Tibial artery (tissue), 4 donors: ENCODE results near the gene MYO1H.

ENCODE experiments used
- DNase-seq, 2 donors: peaks; one replicate each; pipeline ENCODE4 v3.0.0-alpha.2; 2019
- H3K27ac ChIP-seq, 2 donors: fragments of 200-600 bp; sonication (generic) in 1 of 2; 1 replicate in 1 of 2; 2 replicates in 1 of 2; pipeline ENCODE4 v1.5.1; 2018 to 2019; ENCODE audit warnings: mild to moderate bottlenecking in 1 of 2
- H3K27me3 ChIP-seq, 2 donors: fragments of 200-600 bp; sonication (generic) in 1 of 2; one replicate each; pipeline versions ENCODE4 v1.5.1 to v1.6.0; 2016 to 2019
- H3K36me3 ChIP-seq, 3 donors: fragments of 200-600 bp; sonication (generic) in 2 of 3; one replicate each; pipeline ENCODE4 v1.5.1; 2016 to 2019; ENCODE audit warnings: mild to moderate bottlenecking in 2 of 3
- H3K4me1 ChIP-seq, 4 donors: fragments of 200-600 bp; sonication (generic) in 2 of 4; 1 replicate in 3 of 4; 2 replicates in 1 of 4; pipeline ENCODE4 v1.5.1; 2016 to 2019
- H3K4me3 ChIP-seq, 2 donors: fragments of 200-600 bp; sonication (generic) in 1 of 2; 1 replicate in 1 of 2; 2 replicates in 1 of 2; pipeline ENCODE4 v1.5.1; 2018 to 2019; ENCODE audit warnings: mild to moderate bottlenecking in 2 of 2
- H3K9me3 ChIP-seq, 3 donors: fragments of 200-600 bp; sonication (generic) in 1 of 3; one replicate each; pipeline ENCODE4 v1.5.1; 2016 to 2019
- CTCF ChIP-seq, 2 experiments: fragments of 200-600 bp in 1 of 2; fragments of 450-650 bp in 1 of 2; IDR thresholded peaks; one replicate each; pipeline ENCODE4 v1.5.1; 2017 to 2019; ENCODE audit warnings: antibody characterized with exemption in 2 of 2, mild to moderate bottlenecking in 1 of 2, moderate library complexity in 1 of 2
- intact Hi-C: fragments of 100-400 bp; cut with DNase I; formaldehyde crosslinking; loops from one replicate; pipeline ENCODE4 v1.15.0; 2023; ENCODE audit warnings: low total_unique reads

The MYO1H gene

GRCh38 chr12:109479761-109480160 lies 132.1 kb downstream of the MYO1H start:
- TF ChIP-seq CTCF (IDR thresholded peaks at IDR 0.05), result no peak
- H3K4me3 ChIP-seq, result no peak overlapping the region
- no peak overlapping the region for H3K27ac ChIP-seq
- H3K4me1 ChIP-seq, result peaks cover 0 to 34% (median 31%) of the 10 kb centered on the region in 4 donors
- H3K36me3 ChIP-seq, result peaks cover 17 to 28% (median 19%) of the 10 kb centered on the region in 3 donors
- no peaks in the 10 kb centered on the region for H3K27me3 ChIP-seq
- intact Hi-C loops, result no loop called here
- DNase-seq, result no peak
- H3K9me3 ChIP-seq, result no peaks in the 10 kb centered on the region

- no peak overlapping the region for H3K27ac ChIP-seq
- H3K4me1 ChIP-seq, result peaks cover 0 to 28% (median 25%) of the 10 kb centered on the region in 4 donors
- intact Hi-C loops, result no loop called here
- H3K4me3 ChIP-seq, result no peak overlapping the region
- DNase-seq, result no peak
- H3K27me3 ChIP-seq, result no peaks in the 10 kb centered on the region
- H3K36me3 ChIP-seq, result peaks cover 23 to 34% (median 25%) of the 10 kb centered on the region in 3 donors
- no peak for TF ChIP-seq CTCF (IDR thresholded peaks at IDR 0.05)
- H3K9me3 ChIP-seq, result no peaks in the 10 kb centered on the region
Observed at GRCh38 chr12:109480356-109480755, 132.7 kb downstream of the MYO1H start.

DNA sequence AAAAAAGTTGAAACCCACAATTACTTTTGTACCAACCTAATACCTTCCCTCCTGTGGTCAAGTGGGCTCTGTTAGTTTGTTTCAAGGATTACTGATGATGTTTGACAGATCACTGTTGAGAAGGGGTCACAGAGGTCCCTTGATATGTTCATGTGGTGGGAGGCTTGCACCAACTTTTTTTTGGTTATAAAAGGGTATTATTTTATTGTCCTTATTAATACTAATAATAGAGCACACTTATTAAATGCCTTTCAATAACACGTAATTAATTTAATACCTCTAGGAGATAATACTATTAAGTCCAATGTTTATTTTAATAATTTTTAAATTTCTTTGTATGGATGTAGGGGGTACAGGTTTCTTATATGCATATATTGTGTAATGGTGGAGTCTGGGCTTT lies 134.2 kb downstream of the MYO1H start:
- Histone ChIP-seq H3K4me1 (peaks cover 0 to 21% (median 15%) of the 10 kb centered on the region in 4 donors), H3K36me3 (peaks cover 38 to 49% (median 40%) of the 10 kb centered on the region in 3 donors), H3K27ac (no peak overlapping the region), H3K27me3 (no peaks in the 10 kb centered on the region), H3K9me3 (no peaks in the 10 kb centered on the region), H3K4me3 (no peak overlapping the region)
- intact Hi-C loops, result no loop called here
- DNase-seq, result no peak
- TF ChIP-seq CTCF (IDR thresholded peaks at IDR 0.05), result no peak

DNA sequence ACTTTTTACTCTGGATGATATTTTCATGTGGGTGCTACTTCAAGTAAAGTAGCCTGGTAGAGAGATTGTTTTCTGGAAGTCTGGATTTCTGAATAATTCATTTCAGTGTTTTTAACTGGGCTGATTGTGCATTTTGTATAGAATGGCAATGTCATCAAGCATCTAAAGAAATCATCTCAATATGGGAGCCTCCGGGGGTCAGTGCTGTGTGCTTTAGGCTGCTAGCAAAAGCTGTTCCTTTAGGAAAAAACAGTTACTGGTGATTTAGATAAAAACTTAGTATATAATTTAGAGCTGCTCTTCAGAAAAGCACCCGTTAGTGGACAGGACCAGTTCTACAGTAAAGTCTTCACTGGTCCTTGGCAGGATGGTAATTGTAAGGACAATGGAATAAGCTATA lies 134.8 kb downstream of the MYO1H start:
- Histone ChIP-seq H3K4me3 (no peak overlapping the region), H3K27me3 (no peaks in the 10 kb centered on the region), H3K4me1 (peaks cover 0 to 21% (median 15%) of the 10 kb centered on the region in 4 donors), H3K27ac (no peak overlapping the region), H3K36me3 (peaks cover 44 to 55% (median 47%) of the 10 kb centered on the region in 3 donors), H3K9me3 (no peaks in the 10 kb centered on the region)
- intact Hi-C loops, result no loop called here
- no peak for DNase-seq
- no peak for TF ChIP-seq CTCF (IDR thresholded peaks at IDR 0.05)

- TF ChIP-seq CTCF (IDR thresholded peaks at IDR 0.05), result no peak
- DNase-seq, result no peak
- no peaks in the 10 kb centered on the region for H3K27me3 ChIP-seq
- no peak overlapping the region for H3K4me3 ChIP-seq
- H3K4me1 ChIP-seq, result peaks cover 0 to 21% (median 15%) of the 10 kb centered on the region in 4 donors
- H3K9me3 ChIP-seq, result no peaks in the 10 kb centered on the region
- intact Hi-C loops, result no loop called here
- peaks cover 48 to 59% (median 51%) of the 10 kb centered on the region in 3 donors for H3K36me3 ChIP-seq
- no peak overlapping the region for H3K27ac ChIP-seq
Observed at GRCh38 chr12:109482894-109483293, 135.2 kb downstream of the MYO1H start.

DNA sequence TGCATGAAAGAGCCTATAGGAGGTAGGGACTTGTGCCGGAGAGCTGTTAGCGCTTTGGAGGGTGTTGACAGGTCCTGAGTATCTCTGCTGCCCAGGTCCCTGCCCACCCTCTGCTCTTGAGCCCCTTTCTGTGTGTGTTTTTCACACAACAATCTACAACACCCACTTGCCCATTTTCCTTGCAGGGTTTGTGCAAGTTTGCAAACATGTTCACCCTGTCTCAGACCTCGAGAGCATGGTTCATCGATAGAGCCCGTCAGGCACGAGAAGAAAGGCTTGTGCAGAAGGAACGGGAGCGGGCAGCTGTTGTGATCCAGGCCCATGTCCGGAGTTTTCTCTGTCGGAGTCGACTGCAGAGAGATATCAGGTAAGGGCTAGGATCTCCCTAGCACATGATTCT lies 135.6 kb downstream of the MYO1H start:
- TF ChIP-seq CTCF (IDR thresholded peaks at IDR 0.05), result no peak
- H3K36me3 ChIP-seq, result peaks cover 52 to 64% (median 55%) of the 10 kb centered on the region in 3 donors
- H3K4me3 ChIP-seq, result no peak overlapping the region
- no peaks in the 10 kb centered on the region for H3K9me3 ChIP-seq
- H3K27ac ChIP-seq, result no peak overlapping the region
- intact Hi-C loops, result no loop called here
- no peaks in the 10 kb centered on the region for H3K27me3 ChIP-seq
- DNase-seq, result no peak
- peaks cover 0 to 16% (median 11%) of the 10 kb centered on the region in 4 donors for H3K4me1 ChIP-seq
